GM13976 (cell line): ENCODE results near the gene CCNA1.

Source experiments
- DNase-seq: peaks from one replicate; pipeline ENCODE4 v3.0.0; 2012; ENCODE audit warnings: low spot score
- in situ Hi-C: fragments of 300-500 bp; cut with MboI; formaldehyde crosslinking; loops from one replicate; pipeline ENCODE4 v1.12.0; 2022; ENCODE audit warnings: low sequenced_read_pairs, mixed read lengths, inconsistent platforms; ENCODE audit not compliant: unreplicated experiment
- TF ChIP-seq, protein P1 (sequence below): IDR thresholded peaks from 2 replicates; pipeline ENCODE4 v1.5.1; 2012; ENCODE audit warnings: borderline replicate concordance, mild to moderate bottlenecking; ENCODE audit not compliant: insufficient read depth; ENCODE audit errors: extremely low read depth, missing control alignments, control extremely low read depth

CCNA1 gene

GRCh38 chr13:36476661-36477060 lies 44.4 kb downstream of the CCNA1 start:
- in situ Hi-C loops = no loop called here
- TF ChIP-seq, protein P1, sequence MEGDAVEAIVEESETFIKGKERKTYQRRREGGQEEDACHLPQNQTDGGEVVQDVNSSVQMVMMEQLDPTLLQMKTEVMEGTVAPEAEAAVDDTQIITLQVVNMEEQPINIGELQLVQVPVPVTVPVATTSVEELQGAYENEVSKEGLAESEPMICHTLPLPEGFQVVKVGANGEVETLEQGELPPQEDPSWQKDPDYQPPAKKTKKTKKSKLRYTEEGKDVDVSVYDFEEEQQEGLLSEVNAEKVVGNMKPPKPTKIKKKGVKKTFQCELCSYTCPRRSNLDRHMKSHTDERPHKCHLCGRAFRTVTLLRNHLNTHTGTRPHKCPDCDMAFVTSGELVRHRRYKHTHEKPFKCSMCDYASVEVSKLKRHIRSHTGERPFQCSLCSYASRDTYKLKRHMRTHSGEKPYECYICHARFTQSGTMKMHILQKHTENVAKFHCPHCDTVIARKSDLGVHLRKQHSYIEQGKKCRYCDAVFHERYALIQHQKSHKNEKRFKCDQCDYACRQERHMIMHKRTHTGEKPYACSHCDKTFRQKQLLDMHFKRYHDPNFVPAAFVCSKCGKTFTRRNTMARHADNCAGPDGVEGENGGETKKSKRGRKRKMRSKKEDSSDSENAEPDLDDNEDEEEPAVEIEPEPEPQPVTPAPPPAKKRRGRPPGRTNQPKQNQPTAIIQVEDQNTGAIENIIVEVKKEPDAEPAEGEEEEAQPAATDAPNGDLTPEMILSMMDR = no peak
- no peak for DNase-seq

GRCh38 chr13:36480726-36481427 lies 48.6 kb downstream of the CCNA1 start:
- no peak for DNase-seq
- TF ChIP-seq, protein P1 = no peak
- in situ Hi-C loops = no loop called here

GRCh38 chr13:36490055-36490454 lies 57.8 kb downstream of the CCNA1 start:
- TF ChIP-seq, protein P1 = no peak
- no peak for DNase-seq
- in situ Hi-C loops = no loop called here
